ENCODE data around the gene TRAM2.

The TRAM2 gene

GRCh38 chr6:52584203-52584602 is 7.3 kb upstream of the TRAM2 start:
- H3K9me3 ChIP-seq, result no peaks in the 10 kb centered on the region
- H3K36me3 ChIP-seq, result no peaks in the 10 kb centered on the region
- no peak overlapping the region for H3K27ac ChIP-seq
- no peak overlapping the region for H3K4me3 ChIP-seq (ENCODE audit: low read depth in 1 of 2, low read length in 1 of 2)
- H3K27me3 ChIP-seq, result no peaks in the 10 kb centered on the region
- no peak for TF ChIP-seq CTCF (IDR thresholded peaks at IDR 0.05)
- H3K4me1 ChIP-seq (ENCODE audit: control insufficient read depth in 1 of 2, insufficient read depth in 1 of 2, low read depth in 1 of 2, low read length in 1 of 2), result no peaks in the 10 kb centered on the region

GRCh38 chr6:52582996-52583395 is 6.1 kb upstream of the TRAM2 start:
- peaks cover under 1 to 2% of the 10 kb centered on the region in 2 experiments for H3K4me1 ChIP-seq (ENCODE audit: control insufficient read depth in 1 of 2, insufficient read depth in 1 of 2, low read depth in 1 of 2, low read length in 1 of 2)
- H3K27ac ChIP-seq, result no peak overlapping the region
- no peak overlapping the region for H3K4me3 ChIP-seq (ENCODE audit: low read depth in 1 of 2, low read length in 1 of 2)
- no peaks in the 10 kb centered on the region for H3K9me3 ChIP-seq
- H3K36me3 ChIP-seq, result no peaks in the 10 kb centered on the region
- TF ChIP-seq CTCF (IDR thresholded peaks at IDR 0.05), result no peak
- no peaks in the 10 kb centered on the region for H3K27me3 ChIP-seq

GRCh38 chr6:52582446-52582845 is 5.6 kb upstream of the TRAM2 start:
- Histone ChIP-seq H3K27ac (no peak overlapping the region), H3K36me3 (no peaks in the 10 kb centered on the region), H3K4me3 (ENCODE audit: low read depth in 1 of 2, low read length in 1 of 2) (no peak overlapping the region), H3K9me3 (no peaks in the 10 kb centered on the region), H3K27me3 (no peaks in the 10 kb centered on the region), H3K4me1 (ENCODE audit: control insufficient read depth in 1 of 2, insufficient read depth in 1 of 2, low read depth in 1 of 2, low read length in 1 of 2) (peaks cover 6 to 8% of the 10 kb centered on the region in 2 experiments)
- no peak for TF ChIP-seq CTCF (IDR thresholded peaks at IDR 0.05)

- no peak for TF ChIP-seq CTCF (IDR thresholded peaks at IDR 0.05)
- H3K27me3 ChIP-seq, result no peaks in the 10 kb centered on the region
- no peaks in the 10 kb centered on the region for H3K36me3 ChIP-seq
- H3K27ac ChIP-seq, result no peak overlapping the region
- H3K9me3 ChIP-seq, result no peaks in the 10 kb centered on the region
- peaks cover 15 to 17% of the 10 kb centered on the region in 2 experiments for H3K4me1 ChIP-seq (ENCODE audit: control insufficient read depth in 1 of 2, insufficient read depth in 1 of 2, low read depth in 1 of 2, low read length in 1 of 2)
- no peak overlapping the region for H3K4me3 ChIP-seq (ENCODE audit: low read depth in 1 of 2, low read length in 1 of 2)
Measured at GRCh38 chr6:52580905-52581304, 4.0 kb upstream of the TRAM2 start.

- H3K4me1 ChIP-seq (ENCODE audit: control insufficient read depth in 1 of 2, insufficient read depth in 1 of 2, low read depth in 1 of 2, low read length in 1 of 2), result peaks cover 28 to 31% of the 10 kb centered on the region in 2 experiments
- H3K27ac ChIP-seq, result no peak overlapping the region
- H3K36me3 ChIP-seq, result no peaks in the 10 kb centered on the region
- H3K9me3 ChIP-seq, result no peaks in the 10 kb centered on the region
- H3K4me3 ChIP-seq (ENCODE audit: low read depth in 1 of 2, low read length in 1 of 2), result no peak overlapping the region
- TF ChIP-seq CTCF (IDR thresholded peaks at IDR 0.05), result no peak
- no peaks in the 10 kb centered on the region for H3K27me3 ChIP-seq
Measured at GRCh38 chr6:52579006-52579660, 2.3 kb upstream of the TRAM2 start.

All from neutrophil (primary cell).